HG02571 (cell line): ENCODE measurements around the gene HPRT1.

Source experiments
- ATAC-seq: cut with Tn5 transposase; IDR thresholded peaks from one replicate; pipeline ENCODE4 v1.9.1; 2021; ENCODE audit warnings: mild to moderate bottlenecking, moderate library complexity; ENCODE audit not compliant: unreplicated experiment

Gene HPRT1

GRCh38 chrX:134541906-134542305, 81.9 kb downstream of the HPRT1 start:
- ATAC-seq: no peak

GRCh38 chrX:134542485-134542884, 82.5 kb downstream of the HPRT1 start:
- ATAC-seq: no peak

- ATAC-seq: no peak
Observed at GRCh38 chrX:134543288-134543687, 83.3 kb downstream of the HPRT1 start.

DNA sequence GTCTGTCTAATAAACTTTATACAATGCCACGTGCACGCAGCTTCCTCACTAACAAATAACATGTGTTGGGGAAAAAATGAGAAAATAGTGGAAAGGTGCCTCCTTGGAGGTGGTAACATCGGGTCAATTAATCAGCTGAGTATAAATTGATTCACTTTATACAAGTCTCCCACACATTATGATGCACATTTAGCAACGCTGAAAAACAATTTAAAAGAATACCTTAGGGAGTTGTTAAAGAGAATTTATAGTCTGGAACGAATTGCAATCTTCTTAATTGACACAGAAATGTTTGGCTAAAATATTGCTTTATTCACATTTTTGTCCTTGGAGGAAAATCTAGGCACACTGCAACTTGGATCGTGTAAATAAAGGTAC, 84.2 kb downstream of the HPRT1 start:
- no peak for ATAC-seq

DNA sequence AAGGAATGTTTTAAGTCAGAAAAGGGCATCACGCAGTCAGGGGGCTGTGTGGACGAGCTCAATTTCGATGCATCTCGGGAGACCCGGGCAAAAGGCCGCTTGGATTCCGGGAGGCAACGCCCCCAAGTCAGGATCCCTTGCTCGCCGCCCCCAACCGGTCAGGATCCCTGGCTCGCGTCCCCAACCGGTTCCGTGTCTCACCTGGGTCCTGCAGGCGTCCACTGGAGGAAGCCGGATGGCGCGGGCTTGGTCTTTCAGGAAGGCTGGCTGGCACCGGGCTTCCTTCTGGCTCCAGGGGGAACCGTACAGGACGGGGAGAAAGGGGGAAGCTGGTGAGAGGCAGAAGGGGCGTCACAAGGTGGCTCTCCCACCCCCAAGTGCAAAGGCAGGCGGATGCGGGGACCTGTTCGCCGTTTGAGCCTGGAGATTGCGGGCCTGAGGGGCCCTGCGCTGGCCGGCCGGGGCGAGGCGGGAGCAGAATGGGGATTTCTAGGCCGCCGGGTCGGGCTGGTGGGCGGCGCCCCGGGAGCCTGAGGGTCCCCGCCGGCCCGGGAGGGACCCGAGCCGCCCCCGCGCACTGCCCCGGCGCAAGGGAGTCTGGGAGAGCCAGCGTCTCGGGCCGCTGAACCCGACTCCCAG, 84.7 kb downstream of the HPRT1 start:
- ATAC-seq: no peak

DNA sequence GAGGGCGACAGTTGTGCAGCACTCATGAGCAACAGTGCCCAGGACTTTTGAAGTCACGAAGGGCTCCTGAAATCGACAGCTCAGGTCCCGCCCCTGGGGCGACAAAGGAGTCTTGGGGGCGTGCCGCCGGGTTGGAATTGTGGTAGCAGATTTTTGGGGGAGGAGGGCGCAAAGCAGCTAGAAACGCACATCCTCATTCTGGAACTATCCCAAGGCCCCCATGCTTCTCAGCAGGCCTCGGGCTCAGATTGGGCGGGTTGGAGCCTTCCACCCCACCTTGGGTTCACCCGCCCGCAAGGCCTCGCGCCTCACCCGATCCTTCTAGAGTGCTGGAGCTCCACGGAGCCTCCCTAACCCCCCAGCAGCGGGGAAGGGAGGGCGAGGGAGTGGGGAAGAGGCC, 85.5 kb downstream of the HPRT1 start:
- no peak for ATAC-seq

DNA sequence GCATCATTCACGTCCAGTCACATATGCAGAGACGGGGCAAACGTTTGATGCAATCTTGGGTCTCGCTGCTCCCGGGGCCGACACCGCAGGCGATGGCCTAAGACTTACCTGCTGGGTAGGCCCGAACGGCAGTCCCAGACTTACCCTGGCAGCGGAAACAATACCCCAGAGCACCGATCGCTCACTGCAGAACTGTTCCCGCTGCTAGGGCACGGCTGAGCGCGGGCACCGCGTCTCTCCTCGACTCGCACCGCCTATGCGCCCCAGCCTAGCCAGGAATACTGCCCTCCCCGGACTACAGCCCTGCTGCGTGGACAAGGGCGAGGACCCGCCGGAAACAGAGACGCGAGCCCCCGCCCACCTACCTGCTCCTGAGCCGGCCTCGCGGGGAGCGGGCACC, 86.2 kb downstream of the HPRT1 start:
- ATAC-seq: no peak

DNA sequence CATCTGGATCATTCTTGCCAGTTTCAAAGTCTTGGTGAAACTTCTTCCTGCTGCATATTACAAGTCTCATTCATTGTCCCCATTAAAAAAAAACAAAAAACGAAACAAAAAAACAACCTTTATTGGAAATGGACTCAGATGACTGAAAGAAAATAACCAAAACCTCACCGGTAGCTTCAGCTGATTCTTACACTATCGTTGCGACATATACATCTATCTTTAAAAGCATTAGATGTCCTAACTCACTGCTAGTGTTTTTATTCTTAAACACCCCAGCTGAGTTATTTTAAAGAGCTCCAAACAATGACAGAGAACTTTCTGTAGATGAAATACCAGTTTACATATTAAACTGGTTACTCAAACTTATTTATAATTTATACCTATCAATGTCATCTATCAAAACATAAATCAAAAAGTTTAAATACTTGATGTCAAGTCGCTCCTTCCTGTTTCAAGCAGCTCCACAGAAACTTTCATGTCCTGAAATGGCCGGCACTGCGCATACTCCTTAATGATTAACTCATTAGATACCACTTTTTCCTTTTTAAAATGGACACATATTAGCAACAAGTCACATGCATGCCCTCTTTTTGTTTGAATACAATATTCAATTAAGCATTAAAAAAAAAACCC, 87.2 kb downstream of the HPRT1 start:
- no peak for ATAC-seq

- ATAC-seq: no peak
Observed at GRCh38 chrX:134548257-134549201, 88.6 kb downstream of the HPRT1 start.
